GM18498 (cell line): Measurements from ENCODE around the gene TSPAN14.

ENCODE experiments used
- ATAC-seq: cut with Tn5 transposase; IDR thresholded peaks from one replicate; pipeline ENCODE4 v1.9.1; 2021; ENCODE audit warnings: mild to moderate bottlenecking, moderate library complexity; ENCODE audit not compliant: unreplicated experiment

TSPAN14 gene

GRCh38 chr10:80454513-80455460 lies 677 bp downstream of the TSPAN14 start:
- peak; percentile 27 for ATAC-seq

- no peak for ATAC-seq
Measured at GRCh38 chr10:80455461-80456349, 1.6 kb downstream of the TSPAN14 start.

GRCh38 chr10:80457554-80458262 lies 3.6 kb downstream of the TSPAN14 start:
- ATAC-seq, result no peak

- no peak for ATAC-seq
Measured at GRCh38 chr10:80458263-80458625, 4.1 kb downstream of the TSPAN14 start.

- no peak for ATAC-seq
Measured at GRCh38 chr10:80458638-80459037, 4.5 kb downstream of the TSPAN14 start.

GRCh38 chr10:80459047-80459865 lies 5.1 kb downstream of the TSPAN14 start:
- peak; percentile 52 for ATAC-seq

GRCh38 chr10:80460399-80461207 lies 6.5 kb downstream of the TSPAN14 start:
- ATAC-seq, result no peak

GRCh38 chr10:80461208-80462183 lies 7.4 kb downstream of the TSPAN14 start:
- no peak for ATAC-seq

GRCh38 chr10:80462299-80462980 lies 8.3 kb downstream of the TSPAN14 start:
- no peak for ATAC-seq

GRCh38 chr10:80462981-80463741 lies 9.1 kb downstream of the TSPAN14 start:
- ATAC-seq, result peak; percentile 29

- ATAC-seq, result no peak
Measured at GRCh38 chr10:80463868-80464267, 9.8 kb downstream of the TSPAN14 start.

GRCh38 chr10:80464557-80465450 lies 10.7 kb downstream of the TSPAN14 start:
- no peak for ATAC-seq

GRCh38 chr10:80465451-80465835 lies 11.3 kb downstream of the TSPAN14 start:
- no peak for ATAC-seq

GRCh38 chr10:80465839-80466590 lies 11.9 kb downstream of the TSPAN14 start:
- peak; percentile 41 for ATAC-seq

- no peak for ATAC-seq
Measured at GRCh38 chr10:80466724-80467326, 12.7 kb downstream of the TSPAN14 start.
